HG03469 (cell line): ENCODE results near the gene SI.
"Not testable (repeated sequence)": the region's sequence is repeated elsewhere in the genome, so short reads cannot be mapped to it uniquely, and the experiment has no call there.

ENCODE experiments used
- ATAC-seq: cut with Tn5 transposase; IDR thresholded peaks from one replicate; pipeline ENCODE4 v1.9.1; 2021; ENCODE audit warnings: mild to moderate bottlenecking, moderate library complexity, moderate number of reproducible peaks; ENCODE audit not compliant: unreplicated experiment

Gene SI

GRCh38 chr3:165078293-165078692 is at the start of gene SI:
Gene SI, minus strand, starts transcription at chr3:165078496. Its CDS starts 2,484 bp downstream, at chr3:165076012.
- ATAC-seq = no peak

GRCh38 chr3:165125836-165126235 is 47.5 kb upstream of the SI start:
- ATAC-seq = no peak

- no peak for ATAC-seq
Measured at GRCh38 chr3:165111401-165111800, 33.1 kb upstream of the SI start.

- ATAC-seq = no peak
Measured at GRCh38 chr3:165103616-165104015, 25.3 kb upstream of the SI start.

- ATAC-seq = no peak
Measured at GRCh38 chr3:165082650-165083049, 4.4 kb upstream of the SI start.

GRCh38 chr3:165081183-165081582 is 2.9 kb upstream of the SI start:
- no peak for ATAC-seq

GRCh38 chr3:165075695-165076094 is 2.6 kb downstream of the SI start:
- no peak for ATAC-seq

GRCh38 chr3:165070682-165071081 is 7.6 kb downstream of the SI start:
- ATAC-seq = no peak

- no peak for ATAC-seq
Measured at GRCh38 chr3:165056510-165056909, 21.8 kb downstream of the SI start.

GRCh38 chr3:165040186-165040585 is 38.1 kb downstream of the SI start:
- ATAC-seq = no peak

- no peak for ATAC-seq
Measured at GRCh38 chr3:165011557-165011956, 66.7 kb downstream of the SI start.

GRCh38 chr3:164984947-164985346 is 93.3 kb downstream of the SI start:
- no peak for ATAC-seq

GRCh38 chr3:164962610-164963009 is 115.7 kb downstream of the SI start:
- no peak for ATAC-seq

GRCh38 chr3:164952966-164953365 is 125.3 kb downstream of the SI start:
- ATAC-seq = no peak

- ATAC-seq = not testable (repeated sequence)
Measured at GRCh38 chr3:164951403-164951802, 126.9 kb downstream of the SI start.

GRCh38 chr3:164940745-164941144 is 137.6 kb downstream of the SI start:
- no peak for ATAC-seq

- no peak for ATAC-seq
Measured at GRCh38 chr3:164929642-164930041, 148.7 kb downstream of the SI start.
